T-helper 1 cell treated with Interleukin-12 subunit alpha and Interleukin-12 subunit beta and Interleukin-4 antibody, amounts not matched to agents 30 ng/mL and 1 ng/mL, for 36 hours (primary cell): ENCODE data around the gene MBNL1. TPM values are rescaled to one million over a fixed set of nuclear protein-coding genes. Genes with fewer than 3 reads are reported as not detected.

Source experiments
- intact Hi-C: fragments of 100-400 bp; cut with micrococcal nuclease; formaldehyde crosslinking; loops from one replicate; pipeline ENCODE4 v1.15.1; 2024
- total RNA-seq: library from RNA; stranded (reverse); gene quantifications from 2 replicates; pipeline ENCODE4 v1.2.3, GENCODE V29; 2022

The MBNL1 gene
- total RNA-seq, 1 donor from 2014 or later = 485 TPM

- intact Hi-C loops = loop anchor here (1.0 to 10.0 kb wide), 5 partner anchors 7 to 1509 kb away; partner anchors contain the start of genes P2RY14 and SIAH2
These were observed 2.2 kb downstream of the MBNL1 start for GRCh38 chr3:152270937-152271336.

- intact Hi-C loops = loop anchor here (1.0 to 10.0 kb wide), 3 partner anchors 31 to 1509 kb away; partner anchors contain the start of genes P2RY14 and SIAH2
These were observed 2.9 kb downstream of the MBNL1 start for GRCh38 chr3:152271501-152272236.

- intact Hi-C loops = loop anchor here (5.0 to 10.0 kb wide), 2 partner anchors 998 to 1511 kb away; partner anchors contain the start of genes P2RY14 and SIAH2
These were observed 4.1 kb downstream of the MBNL1 start for GRCh38 chr3:152272771-152273242.

- intact Hi-C loops = loop anchor here (1.0 to 10.0 kb wide), 2 partner anchors 8 to 1002 kb away; partner anchors contain the start of gene P2RY14
These were observed 8.0 kb downstream of the MBNL1 start for GRCh38 chr3:152276681-152277080.

- intact Hi-C loops = loop anchor here (10.0 kb wide), 1 partner anchor 1002 kb away; the partner anchor contains the start of gene P2RY14
These were observed 8.5 kb downstream of the MBNL1 start for GRCh38 chr3:152277198-152277597.

DNA sequence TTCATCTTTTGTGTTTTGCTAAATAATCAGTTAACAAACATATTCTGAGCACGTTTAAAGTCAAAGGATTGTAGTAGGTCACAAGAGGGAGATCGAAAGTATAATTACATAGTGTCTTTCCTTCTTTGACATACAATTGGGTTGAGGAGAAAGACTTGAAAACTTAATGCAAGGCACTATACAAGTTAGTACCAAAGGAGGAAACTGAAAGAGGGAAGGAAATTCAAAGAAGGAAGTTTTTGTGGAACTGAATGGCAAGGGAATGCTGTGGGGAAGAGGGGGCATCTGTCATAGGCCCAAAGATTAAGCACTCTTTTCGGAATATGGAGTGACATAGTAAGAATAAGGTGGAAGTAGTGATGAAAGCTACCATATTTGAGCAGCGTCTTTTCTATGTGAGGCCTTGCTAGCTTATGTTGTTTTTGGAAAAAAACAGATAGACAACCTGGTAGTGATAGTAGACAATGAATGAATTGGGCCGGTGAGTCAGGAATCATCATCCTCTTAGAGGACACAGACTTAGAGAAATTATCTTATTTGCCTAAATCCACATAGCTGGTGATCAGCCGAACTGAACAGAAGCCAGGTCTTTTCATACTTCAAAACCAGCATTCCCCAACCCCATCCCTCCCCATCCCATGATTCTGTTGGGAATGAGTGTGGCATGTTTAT is 10.2 kb downstream of the MBNL1 start:
- intact Hi-C loops = loop anchor here (1.0 to 10.0 kb wide), 2 partner anchors 9 to 1004 kb away; partner anchors contain the start of gene P2RY14

GRCh38 chr3:152279479-152279878 is 10.8 kb downstream of the MBNL1 start:
- intact Hi-C loops = loop anchor here (10.0 kb wide), 1 partner anchor 1005 kb away; the partner anchor contains the start of gene P2RY14

DNA sequence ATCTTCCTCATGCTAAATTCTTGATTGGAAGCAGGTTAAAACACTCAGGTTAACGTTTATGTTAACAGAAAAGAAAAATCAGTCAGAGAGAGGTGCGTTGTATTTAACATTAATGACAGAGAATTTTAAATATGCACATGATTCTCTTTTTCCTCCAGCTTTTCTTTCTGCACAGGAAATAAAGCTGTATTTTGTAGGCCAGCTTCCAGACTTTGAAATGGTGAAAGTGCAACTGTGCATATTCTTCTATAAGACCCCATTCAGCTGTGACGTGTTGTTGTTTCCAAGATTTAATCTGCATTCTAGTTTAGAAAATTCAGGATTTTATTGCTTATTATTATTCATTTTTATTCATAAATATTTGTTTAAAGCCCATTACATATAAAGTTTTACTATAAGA is 11.8 kb downstream of the MBNL1 start:
- intact Hi-C loops = no loop called here

DNA sequence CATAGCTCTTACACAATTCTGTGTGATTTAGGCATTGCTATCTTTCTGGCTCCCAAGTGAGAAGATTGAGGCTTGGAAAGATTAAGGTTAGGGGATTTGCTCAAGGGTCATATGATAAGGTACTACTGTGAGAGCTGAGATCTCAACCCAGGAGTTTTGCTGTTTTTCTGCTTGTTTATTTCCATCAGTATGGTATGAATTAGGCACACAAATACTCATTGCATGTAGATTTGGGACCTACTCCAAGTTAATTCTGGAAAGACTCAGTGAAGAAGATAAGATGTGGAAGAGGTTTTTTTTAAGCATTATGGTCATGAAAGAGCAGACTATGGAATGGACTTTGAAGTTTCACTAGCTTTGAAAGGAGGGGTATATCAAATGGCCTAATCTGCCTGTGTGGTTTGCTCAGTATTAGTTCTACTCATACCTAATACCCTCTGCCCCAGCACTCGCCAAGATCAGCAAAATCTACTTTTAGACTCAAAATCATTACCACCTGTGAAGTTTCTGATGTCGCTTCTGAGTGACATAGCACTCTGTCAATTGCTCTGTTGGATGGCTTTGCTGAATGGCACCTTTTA is 12.5 kb downstream of the MBNL1 start:
- intact Hi-C loops = no loop called here

DNA sequence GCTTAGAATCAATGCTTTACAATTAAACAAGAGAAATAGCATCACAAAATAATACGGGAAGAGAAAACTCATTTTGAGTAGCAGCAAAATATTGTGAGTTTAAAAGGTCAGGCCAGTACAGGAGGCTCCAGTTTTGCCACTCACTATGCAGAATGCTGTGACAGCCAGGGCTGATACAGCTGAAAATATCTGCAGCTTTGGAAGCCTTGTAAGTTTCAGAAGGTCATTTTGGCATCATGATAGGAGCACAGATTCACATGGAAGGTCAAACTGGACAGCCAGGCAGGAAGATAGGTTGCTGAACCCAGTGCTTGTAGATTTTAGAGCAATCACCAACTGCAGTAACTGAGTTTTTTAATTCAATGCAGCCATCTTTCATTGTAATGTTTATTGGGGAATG is 14.1 kb downstream of the MBNL1 start:
- intact Hi-C loops = no loop called here

DNA sequence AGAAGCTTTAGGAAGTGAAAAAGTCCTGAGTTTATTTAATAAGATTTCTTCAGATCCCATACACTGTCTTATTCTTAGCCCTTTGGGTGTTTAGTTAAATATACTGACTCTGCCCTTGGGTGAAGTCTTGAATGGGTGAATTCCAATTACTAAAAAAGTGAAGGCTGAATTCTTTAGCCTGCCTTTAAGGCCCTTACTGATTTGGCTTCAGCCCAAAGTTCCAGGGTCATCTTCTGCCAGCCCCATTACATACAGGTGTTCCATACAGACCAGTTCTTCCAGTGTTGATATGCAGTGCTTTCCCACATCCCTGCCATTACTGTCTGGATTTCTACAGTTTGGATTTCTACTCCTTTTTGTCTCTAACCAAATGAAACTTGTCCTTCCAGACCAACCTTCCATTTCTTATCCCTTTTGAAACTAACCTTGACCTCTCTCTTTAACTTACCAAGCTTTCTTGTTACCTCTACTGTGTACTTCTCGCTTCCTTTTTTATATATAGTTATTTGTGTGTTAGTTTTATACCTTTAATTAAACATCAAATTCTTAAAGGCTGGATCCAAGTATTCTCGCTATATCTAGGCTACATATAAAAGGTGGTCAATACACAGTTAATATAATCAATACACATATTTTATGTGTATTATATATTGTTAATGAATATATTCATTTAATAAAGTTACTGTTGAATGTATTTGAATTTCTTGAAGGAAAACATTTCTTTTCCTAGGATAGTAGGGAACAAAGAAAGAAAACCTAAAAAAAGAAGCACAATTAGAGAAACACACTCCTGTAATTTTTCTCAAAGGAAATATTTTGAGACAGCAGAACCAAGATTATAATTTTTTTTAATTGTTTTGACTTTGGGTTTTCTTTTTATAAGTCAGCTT is 15.0 kb downstream of the MBNL1 start:
- intact Hi-C loops = loop anchor here (1.0 kb wide), 2 partner anchors 7 to 9 kb away; no protein-coding TSS in a partner anchor

DNA sequence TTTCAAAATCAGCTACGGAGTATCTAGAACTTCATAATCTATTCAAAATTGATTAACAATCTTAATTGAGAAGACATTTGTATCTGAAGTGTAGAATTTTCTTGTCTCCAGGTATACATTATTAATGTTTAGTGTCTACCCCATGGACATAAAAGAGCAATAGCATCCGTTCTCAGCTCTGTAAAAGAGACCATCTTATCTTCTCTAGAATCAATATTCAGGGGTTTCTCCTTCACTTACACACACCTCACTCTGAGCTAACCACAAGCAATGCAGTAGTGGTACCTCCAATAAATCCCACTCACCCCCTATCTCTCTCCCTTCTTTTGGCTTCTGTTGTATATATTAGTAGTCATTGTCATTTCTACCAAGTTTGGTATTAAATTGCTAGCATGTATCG is 16.2 kb downstream of the MBNL1 start:
- intact Hi-C loops = loop anchor here (1.0 kb wide), 4 partner anchors 7 to 16 kb away; no protein-coding TSS in a partner anchor

GRCh38 chr3:152285509-152285908 is 16.8 kb downstream of the MBNL1 start:
- intact Hi-C loops = loop anchor here (1.0 kb wide), 2 partner anchors 13 to 16 kb away; no protein-coding TSS in a partner anchor

DNA sequence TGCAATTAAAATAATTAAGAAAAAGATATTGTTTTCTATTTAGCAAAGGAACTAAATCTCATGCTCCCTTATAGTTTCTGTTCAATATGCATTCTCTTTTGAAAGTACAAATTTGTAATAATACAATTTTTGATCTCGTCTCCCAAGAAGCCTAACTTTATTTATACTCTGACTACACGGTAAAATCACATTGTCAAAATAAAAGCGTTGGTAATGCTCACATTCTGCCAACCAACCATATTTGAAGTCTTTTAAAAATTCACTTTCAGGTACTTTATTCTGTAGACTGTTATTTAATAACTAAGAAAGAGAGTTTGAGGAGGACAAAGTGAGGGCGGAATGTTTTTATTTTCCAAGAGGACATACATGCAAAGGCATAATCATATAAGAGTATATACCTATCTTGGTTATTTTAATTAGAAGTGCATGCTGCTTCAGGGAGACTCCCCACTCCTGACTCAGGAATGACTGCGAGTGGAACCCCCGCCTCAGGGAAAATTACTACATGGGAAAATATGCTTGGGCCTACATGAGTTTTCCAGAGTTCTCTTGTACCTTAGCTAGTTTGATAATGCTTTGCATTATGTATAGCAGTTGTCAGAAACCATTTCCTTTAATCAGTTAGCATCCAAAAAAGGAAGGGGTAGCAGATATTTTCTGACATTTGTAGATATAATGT is 19.3 kb downstream of the MBNL1 start:
- intact Hi-C loops = no loop called here

DNA sequence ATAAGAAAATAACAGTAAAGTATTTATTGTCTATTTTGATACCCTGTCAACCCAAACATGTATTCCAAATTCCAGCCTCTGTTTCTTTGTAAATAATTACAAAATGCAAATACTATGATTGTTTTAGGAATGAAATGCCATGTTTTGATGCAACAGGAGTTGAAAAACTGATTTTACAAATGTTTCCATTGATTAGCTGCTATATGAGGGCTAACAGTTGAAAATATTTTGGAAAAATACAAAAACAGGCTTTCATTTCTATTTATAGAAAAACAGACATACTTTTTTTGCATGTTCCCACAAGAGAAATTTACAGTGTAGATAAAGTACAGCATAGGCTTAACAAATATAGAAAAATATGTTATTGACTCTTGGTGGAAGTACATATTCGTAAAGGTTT is 20.0 kb downstream of the MBNL1 start:
- intact Hi-C loops = loop anchor here (1.0 kb wide), 1 partner anchor 10 kb away; no protein-coding TSS in a partner anchor

DNA sequence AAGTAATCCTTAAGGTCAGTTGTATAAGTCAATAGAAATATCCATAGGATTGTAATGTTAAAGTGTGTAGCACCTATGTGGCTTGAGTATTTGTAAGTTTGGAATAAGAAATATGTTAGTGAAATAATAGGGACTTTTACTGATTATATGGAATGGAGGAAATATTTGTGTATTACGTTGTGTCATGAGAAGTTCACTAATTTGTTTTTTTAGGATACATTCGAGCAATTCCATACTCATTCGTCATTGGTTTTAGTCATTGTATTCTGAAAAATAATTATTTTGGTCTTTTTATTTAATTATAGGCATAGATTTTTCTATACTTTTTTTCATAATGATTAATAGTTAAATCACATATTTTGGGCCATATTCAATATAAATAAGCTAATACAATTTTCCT is 21.0 kb downstream of the MBNL1 start:
- intact Hi-C loops = loop anchor here (1.0 to 10.0 kb wide), 2 partner anchors 9 to 405 kb away; no protein-coding TSS in a partner anchor

DNA sequence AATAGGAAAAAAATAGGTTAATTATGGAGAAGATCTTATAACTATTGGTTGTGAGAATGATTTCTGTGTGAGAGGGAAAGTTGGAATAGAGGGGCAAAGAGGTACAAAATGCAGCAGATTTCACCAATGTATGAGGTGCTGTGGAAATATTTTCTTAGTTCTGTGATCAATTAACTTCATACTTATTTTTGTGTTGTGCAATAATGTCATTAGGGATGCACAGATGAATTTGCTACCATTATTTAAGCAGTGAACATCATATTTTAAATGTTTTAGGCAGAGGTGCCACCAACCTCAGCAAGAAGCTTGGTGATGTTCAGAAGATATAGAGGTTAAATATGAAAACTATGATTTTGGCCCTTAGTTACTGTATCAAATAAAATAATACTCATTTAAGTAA is 21.6 kb downstream of the MBNL1 start:
- intact Hi-C loops = loop anchor here (10.0 kb wide), 1 partner anchor 404 kb away; no protein-coding TSS in a partner anchor

GRCh38 chr3:152291238-152291637 is 22.5 kb downstream of the MBNL1 start:
- intact Hi-C loops = loop anchor here (10.0 kb wide), 1 partner anchor 404 kb away; no protein-coding TSS in a partner anchor

DNA sequence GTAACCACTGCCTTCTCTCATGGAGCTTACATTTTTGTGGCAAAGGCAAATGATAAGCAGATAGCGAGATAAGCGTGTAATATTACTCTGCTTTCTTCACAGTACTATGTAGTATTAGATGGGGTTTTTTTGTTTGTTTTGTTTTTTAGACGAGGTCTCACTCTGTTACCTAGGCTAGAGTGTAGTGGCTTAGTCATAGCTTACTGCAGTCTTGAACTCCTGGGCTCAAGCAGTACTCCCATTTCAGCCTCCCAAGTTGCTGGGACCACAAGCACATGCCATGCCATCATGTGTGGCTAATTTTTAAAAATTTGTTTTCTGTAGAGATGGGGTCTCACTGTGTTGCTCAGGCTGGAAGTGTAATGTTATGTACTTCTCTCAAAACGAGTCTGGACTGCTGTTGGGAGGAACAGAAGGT is 22.9 kb downstream of the MBNL1 start:
- intact Hi-C loops = loop anchor here (1.0 to 10.0 kb wide), 2 partner anchors 7 to 403 kb away; no protein-coding TSS in a partner anchor
